SK-N-MC (cell line): ENCODE data around the gene SH3RF3.

ENCODE experiments used
- DNase-seq: peaks from one replicate; pipeline ENCODE4 v3.0.0-alpha.2; 2011; ENCODE audit warnings: low read depth, low spot score
- H3K27ac ChIP-seq: fragments of 200-600 bp; sonication (generic); 2 replicates; pipeline ENCODE4 v1.5.1; 2016; ENCODE audit warnings: mixed run types
- H3K36me3 ChIP-seq: fragments of 200-600 bp; sonication (generic); 2 replicates; pipeline ENCODE4 v1.6.1; 2017; ENCODE audit warnings: antibody characterized with exemption, low read length, mixed read lengths; ENCODE audit not compliant: insufficient read depth
- H3K4me3 ChIP-seq: fragments of 200-600 bp; sonication (generic); 2 replicates; pipeline ENCODE4 v1.5.1; 2016
- H3K9ac ChIP-seq: fragments of 200-600 bp; sonication (generic); 2 replicates; pipeline ENCODE4 v1.8.0; 2017; ENCODE audit warnings: mixed run types, mixed read lengths; ENCODE audit not compliant: insufficient read length
- H3K9me3 ChIP-seq: fragments of 200-600 bp; sonication (generic); 2 replicates; pipeline ENCODE4 v1.6.1; 2017; ENCODE audit warnings: low read depth, mild to moderate bottlenecking, antibody characterized with exemption, low read length, moderate library complexity, mixed read lengths
- EZH2 ChIP-seq: fragments of 200-600 bp; sonication (generic); IDR thresholded peaks from one replicate; pipeline ENCODE4 v1.6.1; 2017; ENCODE audit warnings: antibody characterized with exemption
- FOXP2 ChIP-seq: optimal IDR thresholded peaks from 2 replicates; pipeline ENCODE3; 2011; ENCODE audit warnings: mild to moderate bottlenecking, moderate library complexity; ENCODE audit not compliant: insufficient read depth; ENCODE audit errors: extremely low read length, control extremely low read depth
- POLR2AphosphoS5 ChIP-seq: IDR thresholded peaks from 2 replicates; pipeline ENCODE4 v1.6.1; 2012; ENCODE audit warnings: mild to moderate bottlenecking, low read depth, low read length, borderline replicate concordance

SH3RF3 gene

DNA sequence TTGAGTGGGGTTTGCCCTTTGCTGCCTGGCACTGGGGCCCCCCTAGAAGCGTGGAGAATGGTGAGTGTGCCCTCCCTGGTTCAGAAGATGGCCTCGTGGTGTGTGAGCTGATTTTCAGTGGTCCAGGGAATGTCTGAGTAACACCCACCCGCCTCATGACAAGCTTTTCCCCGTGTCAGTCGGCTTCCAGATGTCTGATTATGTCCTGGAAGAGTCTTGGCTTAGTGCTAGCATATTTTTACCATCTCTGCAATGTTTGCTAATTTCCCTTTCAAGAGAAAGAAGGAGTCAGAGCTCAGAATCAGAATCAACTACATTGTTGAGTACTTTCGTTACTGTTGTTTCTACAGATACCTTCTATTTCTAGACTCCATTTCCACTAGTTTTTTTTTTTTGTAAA, 270.1 kb downstream of the SH3RF3 start:
- H3K27ac ChIP-seq: no peak overlapping the region
- TF ChIP-seq EZH2 (no peak), POLR2AphosphoS5 (no peak), FOXP2 (no peak)
- H3K36me3 ChIP-seq: no peaks in the 10 kb centered on the region
- H3K9me3 ChIP-seq: no peaks in the 10 kb centered on the region
- H3K4me3 ChIP-seq: no peak overlapping the region
- no peak for DNase-seq
- H3K9ac ChIP-seq: no peak overlapping the region

DNA sequence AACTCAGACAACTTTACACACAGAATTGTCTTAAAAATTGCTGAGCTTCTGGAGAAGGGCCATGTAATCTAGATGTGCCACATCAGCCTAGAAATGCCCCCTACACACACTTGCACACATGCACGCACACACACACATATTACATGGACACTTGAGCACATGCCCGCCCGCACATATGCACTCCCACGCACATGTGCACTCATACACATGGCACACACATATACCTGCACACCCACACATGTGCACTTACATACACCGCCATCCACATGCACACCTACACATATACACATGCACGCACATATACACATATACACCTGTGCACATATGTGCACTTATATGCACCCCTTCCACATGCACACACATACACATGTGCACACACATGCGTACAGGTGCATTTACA, 271.1 kb downstream of the SH3RF3 start:
- no peaks in the 10 kb centered on the region for H3K36me3 ChIP-seq
- no peak overlapping the region for H3K9ac ChIP-seq
- DNase-seq: no peak
- no peak overlapping the region for H3K4me3 ChIP-seq
- TF ChIP-seq FOXP2: no peak
- no peak for TF ChIP-seq POLR2AphosphoS5
- no peak for TF ChIP-seq EZH2
- no peaks in the 10 kb centered on the region for H3K9me3 ChIP-seq
- H3K27ac ChIP-seq: no peak overlapping the region

DNA sequence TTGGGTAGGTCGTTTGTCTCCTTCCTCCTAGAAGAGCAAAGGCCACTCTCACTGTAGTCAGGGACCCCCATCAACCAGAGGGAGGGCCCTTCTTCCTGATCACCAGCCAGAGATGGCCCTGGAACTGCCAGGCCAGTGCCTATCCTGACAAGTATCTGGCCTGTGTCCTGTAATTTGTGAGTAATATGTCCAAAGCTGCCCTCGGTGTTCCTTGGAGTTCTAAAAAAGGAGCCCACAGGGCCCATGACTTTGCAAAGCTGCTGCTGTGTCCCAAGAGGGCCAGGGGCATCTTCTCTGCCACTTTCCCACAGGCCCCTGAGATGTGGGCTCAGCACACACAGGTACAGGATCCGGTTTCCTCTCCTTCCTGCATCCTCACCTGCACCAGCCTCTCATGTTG, 272.4 kb downstream of the SH3RF3 start:
- Histone ChIP-seq H3K36me3 (no peaks in the 10 kb centered on the region), H3K4me3 (no peak overlapping the region), H3K27ac (no peak overlapping the region), H3K9ac (no peak overlapping the region), H3K9me3 (no peaks in the 10 kb centered on the region)
- no peak for DNase-seq
- TF ChIP-seq EZH2 (no peak), POLR2AphosphoS5 (no peak), FOXP2 (no peak)

DNA sequence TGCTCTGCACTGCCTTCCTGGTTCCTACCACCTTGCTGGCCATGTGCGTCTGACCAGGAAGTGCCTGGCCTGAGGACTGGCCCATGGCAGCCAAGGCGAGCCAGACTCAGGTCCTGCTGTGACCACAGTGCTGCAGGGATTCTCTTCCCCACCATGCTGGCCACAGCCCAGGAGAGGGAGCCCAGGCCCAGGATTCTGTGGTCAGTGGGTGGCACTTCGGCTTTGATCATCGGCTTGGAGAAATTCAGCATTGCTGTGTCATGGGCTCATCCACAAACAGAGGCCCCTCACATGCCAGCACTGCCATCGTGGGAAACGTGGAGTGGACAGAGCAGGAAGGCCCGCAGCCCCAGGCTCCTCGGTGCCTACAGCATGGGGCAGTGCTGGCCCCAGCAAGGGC, 273.2 kb downstream of the SH3RF3 start:
- Histone ChIP-seq H3K9me3 (no peaks in the 10 kb centered on the region), H3K4me3 (no peak overlapping the region), H3K36me3 (no peaks in the 10 kb centered on the region), H3K9ac (no peak overlapping the region), H3K27ac (no peak overlapping the region)
- no peak for DNase-seq
- TF ChIP-seq POLR2AphosphoS5 (no peak), FOXP2 (no peak)

DNA sequence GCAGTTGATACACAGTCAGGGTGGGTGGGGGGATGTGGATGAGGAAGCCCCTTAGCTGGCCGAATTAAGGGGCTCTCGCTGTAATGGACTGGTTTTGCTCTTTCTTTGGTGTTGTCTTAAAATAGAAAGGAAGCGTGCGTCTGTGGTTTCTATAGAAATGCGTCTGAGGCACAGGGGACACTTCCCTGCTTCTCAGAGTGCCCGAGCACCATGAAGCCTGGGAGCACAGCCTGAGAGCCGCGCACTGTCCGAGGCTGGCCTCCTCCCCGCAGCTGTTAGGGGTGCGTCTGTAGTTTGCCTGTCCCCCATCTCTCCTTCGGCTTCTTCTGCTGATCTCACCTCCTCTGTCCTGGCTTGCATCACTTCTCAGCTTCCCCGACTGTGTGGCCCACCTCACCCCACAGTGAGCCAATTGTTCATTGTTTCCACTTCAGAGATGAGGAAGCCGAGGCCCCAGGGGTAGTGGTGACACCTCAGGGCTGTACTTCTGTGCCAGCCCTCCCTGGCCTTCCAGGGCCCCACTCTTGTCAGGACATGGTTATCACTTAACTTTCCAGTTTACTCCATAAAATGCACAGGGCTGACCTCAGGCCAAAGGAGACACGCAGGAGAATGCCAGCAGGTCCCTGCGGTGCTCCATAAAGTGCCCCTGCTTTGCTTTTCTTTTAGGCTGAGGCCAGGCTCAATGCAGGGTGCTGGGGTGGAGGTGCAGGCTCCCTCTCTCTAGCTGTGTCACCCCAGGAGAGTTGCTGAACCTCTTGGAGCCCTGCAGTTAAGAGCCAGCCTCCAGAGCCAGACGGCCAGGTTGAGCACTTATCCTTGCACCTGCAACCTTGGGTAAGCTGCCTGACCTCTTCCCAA, 274.2 kb downstream of the SH3RF3 start:
- no peak for TF ChIP-seq FOXP2
- no peak for TF ChIP-seq POLR2AphosphoS5
- no peak for TF ChIP-seq EZH2
- no peak overlapping the region for H3K4me3 ChIP-seq
- H3K9me3 ChIP-seq: no peaks in the 10 kb centered on the region
- H3K9ac ChIP-seq: no peak overlapping the region
- H3K36me3 ChIP-seq: no peaks in the 10 kb centered on the region
- no peak overlapping the region for H3K27ac ChIP-seq
- no peak for DNase-seq

DNA sequence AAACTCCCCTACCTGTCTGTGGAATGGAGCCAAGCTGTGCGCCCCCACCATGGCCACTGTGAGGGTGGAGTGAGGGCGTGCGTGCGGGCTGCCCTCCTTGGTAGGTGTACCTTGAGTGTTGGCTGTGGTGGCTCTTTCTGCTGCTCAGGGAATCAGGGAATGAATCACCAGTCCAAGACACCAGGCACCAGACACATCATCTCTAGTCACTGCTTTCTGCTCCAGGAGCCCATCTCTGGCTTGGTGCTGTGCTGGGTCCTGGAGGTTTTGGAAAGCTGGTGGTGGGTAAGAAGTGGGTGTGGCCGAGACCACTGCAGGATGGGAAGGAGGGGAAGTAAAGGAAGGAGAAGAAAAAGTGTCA, 274.8 kb downstream of the SH3RF3 start:
- Histone ChIP-seq H3K27ac (no peak overlapping the region), H3K4me3 (no peak overlapping the region), H3K9ac (no peak overlapping the region), H3K9me3 (no peaks in the 10 kb centered on the region), H3K36me3 (no peaks in the 10 kb centered on the region)
- no peak for DNase-seq
- no peak for TF ChIP-seq POLR2AphosphoS5
- TF ChIP-seq FOXP2: no peak
- TF ChIP-seq EZH2: no peak

DNA sequence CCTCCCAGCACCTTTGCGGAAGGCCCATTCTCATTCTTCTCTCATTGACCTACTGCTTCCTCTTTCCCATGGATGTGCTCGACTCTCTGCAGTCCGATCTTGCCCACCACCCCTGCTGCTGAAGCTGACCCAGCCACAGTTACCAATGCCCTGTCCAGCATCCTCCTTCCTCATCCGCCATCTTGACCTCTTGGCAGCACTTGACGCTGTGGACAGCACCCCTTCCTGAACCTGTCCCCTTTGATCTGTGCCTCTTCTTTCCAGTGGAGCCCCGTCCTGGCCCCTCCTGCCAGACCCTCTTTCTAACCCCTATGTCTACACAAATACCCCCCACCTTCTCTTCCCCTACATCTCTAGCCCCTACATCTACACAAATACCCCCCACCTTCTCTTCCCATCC, 275.7 kb downstream of the SH3RF3 start:
- Histone ChIP-seq H3K4me3 (no peak overlapping the region), H3K36me3 (no peaks in the 10 kb centered on the region), H3K27ac (no peak overlapping the region), H3K9me3 (no peaks in the 10 kb centered on the region), H3K9ac (no peak overlapping the region)
- TF ChIP-seq EZH2: no peak
- no peak for TF ChIP-seq FOXP2
- no peak for TF ChIP-seq POLR2AphosphoS5
- DNase-seq: no peak

DNA sequence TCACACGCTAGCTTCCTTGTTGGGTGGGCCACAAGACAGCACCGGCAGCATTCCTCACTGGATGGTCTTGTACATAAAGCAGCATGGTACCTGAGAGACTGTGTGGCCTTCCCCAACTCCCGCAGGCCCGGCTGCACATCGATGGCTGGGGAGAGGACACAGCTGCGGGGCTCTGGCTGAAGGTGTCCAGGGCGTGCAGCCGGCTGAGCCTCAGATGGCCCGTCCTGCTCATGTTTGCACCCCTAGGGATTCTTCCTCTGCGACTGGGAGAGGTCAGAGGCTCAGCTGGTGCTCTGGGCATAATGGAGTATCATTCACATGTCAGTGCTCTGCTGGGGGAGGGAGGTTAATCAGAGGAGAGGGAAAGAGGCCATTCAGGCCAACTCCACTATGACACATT, 276.9 kb downstream of the SH3RF3 start:
- Histone ChIP-seq H3K27ac (no peak overlapping the region), H3K36me3 (no peaks in the 10 kb centered on the region), H3K9ac (no peak overlapping the region), H3K4me3 (no peak overlapping the region), H3K9me3 (no peaks in the 10 kb centered on the region)
- no peak for TF ChIP-seq POLR2AphosphoS5
- no peak for TF ChIP-seq EZH2
- no peak for TF ChIP-seq FOXP2
- no peak for DNase-seq

DNA sequence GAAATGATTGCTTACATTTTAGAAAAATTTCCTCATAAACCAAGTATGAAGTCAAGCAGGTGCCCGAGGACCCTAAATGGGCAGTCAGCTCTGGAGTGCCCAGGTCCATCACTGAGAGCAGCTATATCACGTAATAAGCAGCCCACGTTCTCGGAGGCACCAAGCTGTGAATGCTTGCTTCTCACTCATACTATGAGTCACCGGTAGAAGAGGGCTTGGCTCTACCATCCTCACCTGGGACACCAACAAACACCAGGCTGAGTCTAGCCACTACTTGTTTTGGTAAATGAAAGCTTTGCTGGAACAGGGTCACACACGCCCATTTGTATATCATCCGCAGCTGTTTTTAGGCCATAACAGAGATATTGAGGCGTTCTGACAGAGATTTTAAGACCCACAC, 277.3 kb downstream of the SH3RF3 start:
- Histone ChIP-seq H3K9ac (no peak overlapping the region), H3K27ac (no peak overlapping the region), H3K4me3 (no peak overlapping the region), H3K36me3 (no peaks in the 10 kb centered on the region), H3K9me3 (no peaks in the 10 kb centered on the region)
- TF ChIP-seq POLR2AphosphoS5 (no peak), FOXP2 (no peak), EZH2 (no peak)
- DNase-seq: no peak
